HG02763 (cell line): ENCODE results near the gene TENM4.

Experiments
- ATAC-seq: cut with Tn5 transposase; IDR thresholded peaks from one replicate; pipeline ENCODE4 v1.9.1; 2021; ENCODE audit warnings: mild to moderate bottlenecking, moderate library complexity; ENCODE audit not compliant: unreplicated experiment

Gene TENM4

DNA sequence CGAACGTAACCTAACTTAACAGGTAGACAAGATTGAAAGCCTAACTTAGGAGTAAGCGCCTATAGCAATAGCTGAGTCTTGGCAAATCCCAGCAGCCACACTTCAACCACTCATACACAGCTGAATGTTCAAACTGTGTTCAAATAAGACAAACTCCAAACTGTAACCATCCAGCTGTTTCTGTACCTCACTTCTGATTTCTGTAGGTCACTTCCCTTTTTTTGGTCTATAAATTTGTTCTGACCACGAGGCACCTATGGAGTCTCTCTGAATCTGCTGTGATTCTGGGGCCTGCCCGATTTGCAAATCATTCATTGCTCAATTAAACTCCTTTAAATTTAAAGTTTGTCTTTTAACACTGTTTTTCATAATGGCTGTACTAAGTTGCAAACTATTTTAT lies 8.2 kb upstream of the TENM4 start:
- no peak for ATAC-seq

DNA sequence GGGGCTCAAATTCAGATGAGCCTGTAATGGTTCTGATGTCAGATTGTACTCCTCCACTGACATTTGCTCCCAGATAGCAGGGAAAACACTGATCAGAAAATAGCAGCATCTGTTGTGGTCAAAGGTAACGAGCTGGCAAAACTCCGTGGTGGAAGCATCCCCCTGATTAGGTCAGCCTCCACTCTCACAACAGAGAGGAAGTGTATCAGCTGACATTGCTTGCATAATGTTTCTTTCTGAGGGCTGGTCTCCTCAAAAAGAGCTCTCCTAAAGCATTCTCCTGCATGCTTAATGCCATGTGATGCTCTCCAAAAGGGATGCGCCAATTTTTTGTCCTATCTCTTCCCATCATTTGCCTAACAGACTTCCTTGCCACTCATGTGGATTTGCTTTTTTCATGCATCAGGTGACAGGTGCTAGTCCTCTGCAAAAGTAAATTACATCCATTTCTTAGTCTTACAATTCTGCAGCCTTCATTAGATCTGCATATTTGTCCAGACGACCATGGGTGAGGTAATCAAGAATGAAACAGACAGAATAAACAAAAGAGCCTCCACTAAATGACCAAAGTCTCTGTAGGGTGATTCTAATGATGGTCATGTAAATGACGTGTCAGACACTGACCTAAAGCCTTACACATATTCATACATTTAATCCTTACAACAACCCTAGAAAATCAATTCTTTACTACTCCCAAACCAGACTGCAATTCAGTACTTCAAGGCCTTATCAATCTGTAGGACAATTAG lies 6.4 kb upstream of the TENM4 start:
- no peak for ATAC-seq

- ATAC-seq = no peak
Measured at GRCh38 chr11:79444923-79445322, 4.1 kb upstream of the TENM4 start.

DNA sequence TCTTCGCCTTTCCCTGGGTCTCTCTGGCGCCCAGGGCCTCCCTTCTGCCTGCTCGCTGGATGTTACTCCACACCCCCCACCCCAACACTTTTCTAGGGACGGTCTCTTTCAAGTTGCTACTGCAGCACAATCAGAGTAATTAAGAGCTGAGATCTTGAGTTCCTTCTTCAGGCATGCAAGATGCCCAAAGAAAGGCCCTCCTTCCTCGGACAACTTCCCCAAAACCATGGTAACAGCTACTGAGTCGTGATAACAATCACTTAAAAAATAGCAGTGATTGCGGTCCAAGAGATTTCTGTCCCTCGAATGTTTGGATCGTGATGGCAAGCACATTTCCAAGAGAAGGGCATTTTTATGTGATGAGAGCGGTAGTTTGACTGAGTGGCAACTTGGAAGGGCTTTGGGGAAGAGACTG lies 638 bp upstream of the TENM4 start:
- ATAC-seq = no peak

GRCh38 chr11:79439886-79440570 lies 802 bp downstream of the TENM4 start:
- no peak for ATAC-seq

- ATAC-seq = no peak
Measured at GRCh38 chr11:79439410-79439885, 1.4 kb downstream of the TENM4 start.

- ATAC-seq = no peak
Measured at GRCh38 chr11:79438631-79439409, 2.0 kb downstream of the TENM4 start.

- ATAC-seq = no peak
Measured at GRCh38 chr11:79437981-79438630, 2.7 kb downstream of the TENM4 start.

DNA sequence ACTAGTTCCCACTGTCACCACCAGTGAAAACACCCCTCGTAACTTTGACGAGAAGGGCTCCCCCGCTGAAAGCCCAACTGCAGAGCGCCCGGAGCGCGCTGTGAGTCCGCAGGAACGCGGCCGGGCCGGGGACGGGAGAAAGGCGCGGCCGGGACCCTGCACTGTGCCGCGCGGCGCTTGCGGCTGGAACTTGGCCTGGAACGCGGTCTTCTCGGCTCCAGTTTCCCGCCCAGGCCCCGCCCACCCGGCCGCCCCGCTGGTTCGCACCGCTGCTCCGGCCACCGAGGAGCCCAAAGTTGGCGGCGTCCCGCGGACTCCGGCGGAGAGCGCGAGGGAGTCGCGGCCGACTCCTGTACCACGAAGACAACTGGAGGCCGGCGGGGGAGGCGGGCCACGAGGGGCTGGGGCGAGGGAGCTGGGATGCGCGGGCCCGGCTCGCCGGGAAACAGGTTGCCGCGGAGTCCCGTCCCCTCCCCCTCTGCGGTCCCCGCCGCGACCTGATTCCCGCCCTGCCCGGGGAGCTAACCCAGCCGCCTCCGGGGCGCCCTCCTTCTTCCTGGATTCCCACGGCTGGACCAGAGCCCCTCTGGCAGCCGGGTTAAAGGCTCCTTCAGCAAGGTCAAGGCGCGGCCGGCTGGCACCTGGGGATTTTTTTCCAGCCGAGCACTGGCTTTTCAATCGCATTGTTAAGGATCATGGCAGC lies 3.4 kb downstream of the TENM4 start:
- no peak for ATAC-seq

DNA sequence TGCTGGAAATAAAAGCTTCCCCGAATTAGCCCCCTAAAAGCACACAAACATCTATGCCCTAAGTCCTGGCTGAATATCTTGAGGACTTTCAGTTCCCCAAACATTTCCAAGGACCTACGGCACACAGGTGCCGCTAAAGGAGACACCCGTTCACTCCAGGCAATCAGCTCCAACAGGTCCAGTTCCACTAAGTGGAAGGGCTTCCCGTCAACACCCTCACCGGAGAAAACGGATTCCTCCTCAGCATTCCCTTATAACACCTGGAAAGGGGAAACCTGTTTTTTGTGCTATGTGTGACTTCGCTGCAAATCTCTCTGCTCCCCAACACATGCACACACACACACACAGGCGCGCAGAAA lies 3.9 kb downstream of the TENM4 start:
- ATAC-seq = no peak

DNA sequence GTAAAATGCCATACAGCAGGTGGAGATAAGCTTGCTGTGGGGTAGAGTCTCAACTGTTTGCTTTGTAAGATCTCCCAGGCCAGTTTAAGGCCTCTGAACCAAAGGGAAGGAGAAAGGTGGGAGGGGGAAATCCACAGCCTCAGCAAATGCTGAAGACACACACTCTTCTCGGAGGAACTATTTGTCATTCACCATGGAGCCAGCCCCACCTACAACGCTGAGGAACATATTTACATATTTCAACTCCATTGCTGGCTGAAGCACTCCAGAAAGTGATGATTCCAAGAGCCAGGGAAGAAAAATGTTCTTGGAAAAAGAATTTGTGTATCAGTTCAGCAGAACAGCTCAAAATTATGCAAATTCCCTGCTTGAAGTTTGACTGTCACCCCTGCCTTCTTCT lies 6.5 kb downstream of the TENM4 start:
- ATAC-seq = no peak

- no peak for ATAC-seq
Measured at GRCh38 chr11:79432138-79432537, 8.7 kb downstream of the TENM4 start.

DNA sequence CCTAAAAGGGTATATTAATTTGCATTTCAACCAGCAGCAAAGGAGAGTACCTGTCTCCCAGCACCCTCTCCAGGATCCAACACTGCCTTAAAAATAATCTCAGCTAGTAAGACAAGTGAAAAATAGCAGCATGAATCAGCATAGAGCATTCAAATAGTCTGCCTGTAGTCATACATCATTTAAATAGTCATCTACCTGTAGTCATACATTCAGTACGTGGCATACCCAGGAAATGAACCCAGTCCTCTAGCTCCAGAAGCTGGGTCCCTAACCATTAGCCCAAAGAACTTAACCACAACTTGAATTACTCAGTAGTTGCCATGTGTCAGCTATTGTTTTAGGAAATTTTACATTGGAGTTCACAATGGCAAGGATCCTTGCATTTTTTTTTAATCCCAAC lies 9.3 kb downstream of the TENM4 start:
- no peak for ATAC-seq

GRCh38 chr11:79430280-79430679 lies 10.6 kb downstream of the TENM4 start:
- no peak for ATAC-seq

- no peak for ATAC-seq
Measured at GRCh38 chr11:79428406-79428805, 12.4 kb downstream of the TENM4 start.

GRCh38 chr11:79427611-79428327 lies 13.1 kb downstream of the TENM4 start:
- ATAC-seq = no peak

- no peak for ATAC-seq
Measured at GRCh38 chr11:79427126-79427525, 13.7 kb downstream of the TENM4 start.

- ATAC-seq = no peak
Measured at GRCh38 chr11:79425463-79425862, 15.4 kb downstream of the TENM4 start.

- ATAC-seq = no peak
Measured at GRCh38 chr11:79423736-79424135, 17.1 kb downstream of the TENM4 start.

GRCh38 chr11:79422866-79423265 lies 18.0 kb downstream of the TENM4 start:
- ATAC-seq = no peak
